Measurements from ENCODE around the gene U2AF2.

Gene U2AF2

GRCh38 chr19:55613930-55614710 is 40.7 kb upstream of the U2AF2 start:
- no peaks in the 10 kb centered on the region for H3K4me1 ChIP-seq (ENCODE audit: insufficient read depth, poor library complexity, severe bottlenecking)
- no peak for ATAC-seq (ENCODE audit: low read depth)

GRCh38 chr19:55614711-55615542 is 39.9 kb upstream of the U2AF2 start:
- no peak for ATAC-seq (ENCODE audit: low read depth)
- Histone ChIP-seq H3K36me3 (ENCODE audit: low read depth) (peaks cover 24% of the 10 kb centered on the region), H3K4me3 (ENCODE audit: severe bottlenecking) (no peak overlapping the region), H3K9me3 (ENCODE audit: severe bottlenecking) (no peaks in the 10 kb centered on the region), H3K4me1 (ENCODE audit: insufficient read depth, poor library complexity, severe bottlenecking) (no peaks in the 10 kb centered on the region), H3K27me3 (ENCODE audit: insufficient read depth, poor library complexity, severe bottlenecking) (no peaks in the 10 kb centered on the region), H3K27ac (ENCODE audit: poor library complexity, severe bottlenecking) (no peak overlapping the region)
- DNase-seq (ENCODE audit: low spot score): no peak
- TF ChIP-seq, protein P1, sequence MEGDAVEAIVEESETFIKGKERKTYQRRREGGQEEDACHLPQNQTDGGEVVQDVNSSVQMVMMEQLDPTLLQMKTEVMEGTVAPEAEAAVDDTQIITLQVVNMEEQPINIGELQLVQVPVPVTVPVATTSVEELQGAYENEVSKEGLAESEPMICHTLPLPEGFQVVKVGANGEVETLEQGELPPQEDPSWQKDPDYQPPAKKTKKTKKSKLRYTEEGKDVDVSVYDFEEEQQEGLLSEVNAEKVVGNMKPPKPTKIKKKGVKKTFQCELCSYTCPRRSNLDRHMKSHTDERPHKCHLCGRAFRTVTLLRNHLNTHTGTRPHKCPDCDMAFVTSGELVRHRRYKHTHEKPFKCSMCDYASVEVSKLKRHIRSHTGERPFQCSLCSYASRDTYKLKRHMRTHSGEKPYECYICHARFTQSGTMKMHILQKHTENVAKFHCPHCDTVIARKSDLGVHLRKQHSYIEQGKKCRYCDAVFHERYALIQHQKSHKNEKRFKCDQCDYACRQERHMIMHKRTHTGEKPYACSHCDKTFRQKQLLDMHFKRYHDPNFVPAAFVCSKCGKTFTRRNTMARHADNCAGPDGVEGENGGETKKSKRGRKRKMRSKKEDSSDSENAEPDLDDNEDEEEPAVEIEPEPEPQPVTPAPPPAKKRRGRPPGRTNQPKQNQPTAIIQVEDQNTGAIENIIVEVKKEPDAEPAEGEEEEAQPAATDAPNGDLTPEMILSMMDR (IDR thresholded peaks at IDR 0.05; ENCODE audit: poor library complexity, severe bottlenecking): no peak

More at GRCh38 chr19:55613930-55614710, 40.7 kb upstream of the U2AF2 start:
- Histone ChIP-seq H3K9me3 (ENCODE audit: severe bottlenecking) (no peaks in the 10 kb centered on the region), H3K27me3 (ENCODE audit: insufficient read depth, poor library complexity, severe bottlenecking) (no peaks in the 10 kb centered on the region), H3K27ac (ENCODE audit: poor library complexity, severe bottlenecking) (no peak overlapping the region), H3K36me3 (ENCODE audit: low read depth) (peaks cover 32% of the 10 kb centered on the region), H3K4me3 (ENCODE audit: severe bottlenecking) (no peak overlapping the region)
- TF ChIP-seq, protein P1 (IDR thresholded peaks at IDR 0.05; ENCODE audit: poor library complexity, severe bottlenecking): no peak
- no peak for DNase-seq (ENCODE audit: low spot score)

DNA sequence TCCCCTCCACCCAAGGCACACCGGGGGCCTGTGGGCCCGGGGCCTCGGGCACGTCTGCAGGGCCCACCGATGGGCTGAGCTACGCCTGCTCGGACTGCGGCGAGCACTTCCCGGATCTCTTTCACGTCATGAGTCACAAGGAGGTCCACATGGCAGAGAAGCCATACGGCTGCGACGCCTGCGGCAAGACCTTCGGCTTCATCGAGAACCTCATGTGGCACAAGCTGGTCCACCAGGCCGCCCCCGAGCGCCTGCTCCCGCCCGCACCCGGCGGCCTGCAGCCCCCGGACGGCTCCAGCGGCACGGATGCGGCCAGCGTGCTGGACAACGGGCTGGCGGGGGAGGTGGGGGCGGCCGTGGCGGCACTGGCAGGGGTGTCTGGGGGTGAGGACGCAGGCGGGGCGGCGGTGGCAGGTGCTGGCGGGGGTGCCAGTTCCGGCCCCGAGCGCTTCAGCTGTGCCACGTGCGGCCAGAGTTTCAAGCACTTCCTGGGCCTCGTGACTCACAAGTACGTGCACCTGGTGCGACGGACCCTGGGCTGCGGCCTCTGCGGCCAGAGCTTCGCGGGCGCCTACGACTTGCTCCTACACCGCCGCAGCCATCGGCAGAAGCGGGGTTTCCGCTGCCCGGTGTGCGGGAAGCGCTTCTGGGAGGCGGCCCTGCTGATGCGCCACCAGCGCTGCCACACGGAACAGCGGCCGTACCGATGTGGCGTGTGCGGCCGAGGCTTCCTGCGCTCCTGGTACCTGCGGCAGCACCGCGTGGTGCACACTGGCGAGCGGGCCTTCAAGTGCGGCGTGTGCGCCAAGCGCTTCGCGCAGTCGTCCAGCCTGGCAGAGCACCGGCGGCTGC is 39.1 kb upstream of the U2AF2 start:
- Histone ChIP-seq H3K9me3 (ENCODE audit: severe bottlenecking) (no peaks in the 10 kb centered on the region), H3K27me3 (ENCODE audit: insufficient read depth, poor library complexity, severe bottlenecking) (no peaks in the 10 kb centered on the region), H3K27ac (ENCODE audit: poor library complexity, severe bottlenecking) (no peak overlapping the region), H3K4me1 (ENCODE audit: insufficient read depth, poor library complexity, severe bottlenecking) (no peaks in the 10 kb centered on the region), H3K36me3 (ENCODE audit: low read depth) (peaks cover 17% of the 10 kb centered on the region), H3K4me3 (ENCODE audit: severe bottlenecking) (no peak overlapping the region)
- no peak for ATAC-seq (ENCODE audit: low read depth)
- TF ChIP-seq, protein P1 (IDR thresholded peaks at IDR 0.05; ENCODE audit: poor library complexity, severe bottlenecking): no peak
- DNase-seq (ENCODE audit: low spot score): no peak

DNA sequence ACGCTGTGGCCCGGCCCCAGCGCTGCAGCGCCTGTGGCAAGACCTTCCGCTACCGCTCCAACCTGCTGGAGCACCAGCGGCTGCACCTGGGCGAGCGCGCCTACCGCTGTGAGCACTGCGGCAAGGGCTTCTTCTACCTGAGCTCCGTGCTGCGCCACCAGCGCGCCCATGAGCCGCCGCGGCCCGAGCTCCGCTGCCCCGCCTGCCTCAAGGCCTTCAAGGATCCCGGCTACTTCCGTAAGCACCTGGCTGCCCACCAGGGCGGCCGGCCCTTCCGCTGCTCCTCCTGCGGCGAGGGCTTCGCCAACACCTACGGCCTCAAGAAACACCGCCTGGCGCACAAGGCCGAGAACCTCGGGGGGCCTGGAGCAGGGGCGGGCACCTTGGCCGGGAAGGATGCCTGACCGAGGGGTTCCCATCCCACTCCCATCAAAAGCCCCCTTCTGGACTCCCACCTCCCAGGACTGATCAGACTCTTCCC is 38.4 kb upstream of the U2AF2 start:
- ATAC-seq (ENCODE audit: low read depth) (no peak), DNase-seq (ENCODE audit: low spot score) (no peak)
- peaks cover 17% of the 10 kb centered on the region for H3K36me3 ChIP-seq (ENCODE audit: low read depth)
- no peaks in the 10 kb centered on the region for H3K27me3 ChIP-seq (ENCODE audit: insufficient read depth, poor library complexity, severe bottlenecking)
- H3K27ac ChIP-seq (ENCODE audit: poor library complexity, severe bottlenecking): no peak overlapping the region
- no peaks in the 10 kb centered on the region for H3K9me3 ChIP-seq (ENCODE audit: severe bottlenecking)
- H3K4me1 ChIP-seq (ENCODE audit: insufficient read depth, poor library complexity, severe bottlenecking): no peaks in the 10 kb centered on the region
- no peak overlapping the region for H3K4me3 ChIP-seq (ENCODE audit: severe bottlenecking)
- TF ChIP-seq, protein P1 (IDR thresholded peaks at IDR 0.05; ENCODE audit: poor library complexity, severe bottlenecking): no peak

Measured in RWPE2 (cell line).